CD4-positive, alpha-beta T cell treated with Interleukin-17A for 4 hours (primary cell): ENCODE results near the gene DHRS12.

Experiments used
- DNase-seq: peaks from one replicate; pipeline ENCODE4 v3.0.0-alpha.2; 2020; ENCODE audit warnings: mixed read lengths

DHRS12 gene

GRCh38 chr13:51806566-51806965 lies 2.6 kb upstream of the DHRS12 start:
- no peak for DNase-seq

- no peak for DNase-seq
Observed at GRCh38 chr13:51805925-51806324, 2.0 kb upstream of the DHRS12 start.

DNA sequence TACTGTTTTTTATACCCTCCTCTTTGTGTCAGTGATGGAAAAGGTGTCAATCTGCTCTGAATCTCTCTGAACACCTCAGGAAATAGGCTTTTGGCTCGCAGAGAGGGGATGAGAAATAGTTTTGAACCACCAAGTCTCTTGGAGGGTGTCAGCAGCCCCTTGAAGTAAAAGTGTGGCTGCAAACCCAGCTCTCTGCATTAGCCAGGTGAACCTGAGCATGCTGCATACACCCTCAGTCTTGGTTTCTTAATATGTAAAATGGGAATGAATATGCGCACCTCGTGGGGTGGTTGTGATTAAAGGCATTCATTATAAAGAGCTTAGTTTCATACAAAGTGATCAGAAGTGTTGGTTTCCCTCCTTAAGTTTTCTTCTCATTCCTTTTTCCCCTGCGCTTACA lies 1.4 kb upstream of the DHRS12 start:
- no peak for DNase-seq

DNA sequence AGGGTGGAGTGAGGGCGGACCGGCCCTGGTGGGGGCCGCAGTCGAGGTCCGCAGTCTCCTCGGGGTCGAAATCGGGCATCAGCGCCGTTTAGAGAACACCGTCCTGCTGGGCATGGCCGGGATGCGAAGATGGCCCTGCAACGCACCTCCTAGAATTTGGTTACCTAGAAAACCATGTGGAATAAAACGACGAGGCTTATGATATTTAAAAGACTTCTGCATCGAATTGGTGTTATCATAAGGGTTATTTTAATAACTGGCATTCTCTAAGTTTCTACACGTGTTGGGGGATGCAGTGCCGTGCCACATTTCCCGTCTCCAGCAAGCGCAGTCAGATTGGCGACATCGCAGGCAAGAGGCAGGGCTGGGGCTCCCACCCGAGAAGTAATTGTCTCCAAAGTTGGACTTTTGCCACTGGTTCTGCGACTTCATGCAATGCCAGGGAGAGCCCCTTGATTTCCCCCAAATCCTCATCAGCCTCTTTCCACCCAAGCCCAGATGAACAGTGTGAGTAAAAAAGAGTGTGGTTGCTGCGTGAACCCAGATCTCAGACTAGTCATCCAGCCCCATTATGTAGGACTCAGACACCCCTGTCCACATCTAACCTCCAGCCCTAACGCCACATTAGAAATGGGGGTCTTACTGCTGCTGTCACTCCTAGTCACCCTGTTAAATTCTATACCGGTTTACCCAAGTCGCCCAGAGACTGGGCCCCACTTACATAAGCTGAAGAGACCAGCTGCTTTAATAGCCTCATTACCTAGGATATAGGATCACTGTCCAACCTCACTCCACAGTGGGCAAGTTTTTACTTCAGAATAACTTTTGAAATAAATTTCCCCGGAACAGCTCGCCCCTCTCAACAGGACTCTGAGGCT lies 571 bp upstream of the DHRS12 start:
- peak; percentile 59 for DNase-seq

DNA sequence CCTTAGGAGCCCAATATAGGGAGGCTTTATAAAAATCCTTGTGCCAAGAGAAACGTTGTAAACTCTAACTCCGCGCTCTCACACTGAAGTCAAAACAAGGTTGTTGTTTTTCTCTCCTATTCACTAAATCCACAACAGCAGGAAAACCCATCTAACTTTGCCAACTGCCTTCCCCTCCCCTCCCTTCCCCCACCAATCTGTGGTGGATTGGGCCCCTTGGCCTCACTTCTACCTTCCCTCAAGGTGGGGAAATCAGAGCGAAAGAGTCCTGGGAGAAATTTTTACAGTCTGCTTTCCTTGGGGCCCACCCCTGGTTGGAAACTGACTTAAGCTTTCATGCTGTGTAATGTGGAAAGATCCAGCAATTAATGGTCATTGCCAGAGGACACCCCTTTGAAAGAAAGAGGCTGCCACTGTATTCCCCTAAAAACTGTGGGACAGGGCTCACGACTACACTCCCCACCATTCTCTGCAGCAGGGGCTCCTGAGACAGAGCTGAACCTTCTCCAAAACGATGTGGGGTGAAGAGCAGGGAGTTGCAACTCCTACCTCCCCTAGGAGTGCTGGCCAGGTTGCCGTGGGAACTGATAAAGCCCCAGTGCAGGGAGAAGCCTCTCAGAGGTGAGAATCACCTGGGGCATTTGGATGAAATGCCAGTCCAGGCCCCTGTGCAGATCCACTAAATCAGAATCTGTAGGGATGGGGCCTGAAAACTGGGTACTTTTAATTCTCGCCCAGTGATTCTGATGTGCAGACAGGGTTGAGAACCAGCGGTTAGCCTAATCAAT lies 1.1 kb downstream of the DHRS12 start:
- no peak for DNase-seq

- DNase-seq: no peak
Observed at GRCh38 chr13:51801631-51802099, 2.3 kb downstream of the DHRS12 start.

DNA sequence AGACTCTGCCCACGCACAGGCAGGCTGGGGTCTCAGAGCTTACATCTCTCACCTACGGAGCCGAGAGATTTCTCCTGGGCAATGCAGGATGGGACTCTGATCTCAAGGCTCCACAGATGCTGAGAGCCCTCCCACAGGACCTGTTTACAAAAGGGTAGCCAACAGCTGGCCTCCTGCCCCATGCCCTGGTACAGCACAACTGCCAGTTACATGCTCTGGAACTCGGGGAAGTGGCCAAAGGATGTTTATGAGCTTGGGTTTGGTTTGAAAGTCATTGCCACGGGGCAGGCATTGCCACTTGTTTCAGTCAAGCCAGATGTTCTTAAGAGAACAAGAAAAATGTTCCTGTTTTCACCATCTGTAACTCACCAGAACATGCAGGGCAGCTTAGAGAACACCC lies 3.5 kb downstream of the DHRS12 start:
- no peak for DNase-seq

GRCh38 chr13:51799261-51799660 lies 4.7 kb downstream of the DHRS12 start:
- DNase-seq: no peak

GRCh38 chr13:51797664-51798488 lies 6.1 kb downstream of the DHRS12 start:
- DNase-seq: peak; percentile 71

DNA sequence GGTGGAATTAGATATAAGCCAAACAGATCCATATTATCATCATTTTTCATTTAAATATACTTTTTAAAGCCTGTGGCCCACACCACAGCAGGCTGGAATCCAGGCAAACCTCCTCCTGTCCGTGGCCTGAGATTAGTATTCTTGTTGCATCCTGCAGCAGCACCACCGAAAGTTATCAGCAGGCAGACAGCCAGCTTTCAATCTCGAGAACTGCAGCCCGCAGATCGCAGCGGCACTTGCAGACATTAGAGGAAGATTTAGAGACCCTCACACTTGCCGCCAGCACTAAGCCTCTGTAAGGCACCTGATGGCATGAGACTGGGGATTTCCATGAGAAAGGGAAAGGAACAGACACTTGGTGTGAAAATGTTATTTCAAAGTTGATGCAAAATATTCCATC lies 7.4 kb downstream of the DHRS12 start:
- DNase-seq: no peak

DNA sequence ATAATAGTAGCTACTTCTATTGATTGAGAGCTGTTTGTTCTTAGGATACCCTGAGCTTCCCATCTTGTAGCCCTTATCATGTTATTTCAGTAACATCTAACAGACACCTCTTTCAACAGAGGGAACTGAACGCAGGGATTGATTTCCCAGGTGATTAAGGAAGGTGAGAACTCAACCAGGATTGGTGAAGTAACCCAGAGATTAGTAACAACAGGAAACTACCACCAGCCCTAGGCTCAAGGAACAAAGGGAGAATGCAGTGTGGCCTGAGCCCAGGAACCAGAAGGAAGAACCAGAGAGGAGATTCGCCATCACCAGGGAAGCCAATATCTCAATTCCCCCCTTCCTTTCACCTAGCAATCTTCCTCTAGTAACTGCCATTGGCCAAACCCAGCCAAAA lies 8.5 kb downstream of the DHRS12 start:
- no peak for DNase-seq

- DNase-seq: no peak
Observed at GRCh38 chr13:51794964-51795363, 9.0 kb downstream of the DHRS12 start.

- DNase-seq: peak; percentile 31
Observed at GRCh38 chr13:51793570-51794271, 10.2 kb downstream of the DHRS12 start.

DNA sequence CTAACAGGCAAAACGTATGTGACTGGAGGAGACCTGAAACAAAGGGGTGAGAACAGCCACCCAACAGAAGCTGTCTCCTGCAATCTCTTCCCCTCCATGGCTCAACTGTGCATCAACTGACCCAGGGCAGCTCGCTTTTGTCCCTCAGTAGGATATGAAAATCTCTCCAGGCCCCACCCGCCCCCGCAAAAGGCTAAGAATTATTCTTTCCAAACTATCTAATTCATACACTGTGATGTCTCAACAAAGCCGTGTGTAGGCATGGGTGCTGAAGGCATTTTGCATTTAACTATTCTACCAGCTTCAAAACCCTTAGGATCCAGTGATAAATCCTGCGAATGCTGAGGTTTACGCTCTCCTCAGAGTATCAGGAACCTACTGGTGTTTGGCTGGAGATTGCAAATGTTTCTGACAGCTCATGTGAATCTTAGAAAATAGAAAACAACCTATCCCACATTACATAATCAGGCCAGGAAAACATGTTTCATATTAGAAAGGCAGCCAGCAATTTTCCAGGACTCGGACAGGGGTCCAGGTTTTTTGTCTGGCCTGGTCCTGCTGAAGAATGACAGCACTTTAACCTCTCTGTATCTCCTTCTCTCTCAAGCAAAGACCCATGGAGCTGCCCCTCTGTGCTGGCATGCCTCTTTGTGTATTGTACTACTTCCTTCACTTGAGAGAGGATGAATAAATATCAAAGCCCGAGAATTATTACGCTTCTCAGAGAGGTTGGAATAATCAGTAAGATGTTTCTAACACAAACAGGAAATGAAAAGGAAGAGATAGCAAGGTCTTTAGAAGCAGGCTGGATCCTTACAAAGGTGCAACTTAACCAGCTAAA lies 17.3 kb downstream of the DHRS12 start:
- no peak for DNase-seq

GRCh38 chr13:51785712-51786424 lies 18.1 kb downstream of the DHRS12 start:
- no peak for DNase-seq

- no peak for DNase-seq
Observed at GRCh38 chr13:51784097-51784496, 19.9 kb downstream of the DHRS12 start.

DNA sequence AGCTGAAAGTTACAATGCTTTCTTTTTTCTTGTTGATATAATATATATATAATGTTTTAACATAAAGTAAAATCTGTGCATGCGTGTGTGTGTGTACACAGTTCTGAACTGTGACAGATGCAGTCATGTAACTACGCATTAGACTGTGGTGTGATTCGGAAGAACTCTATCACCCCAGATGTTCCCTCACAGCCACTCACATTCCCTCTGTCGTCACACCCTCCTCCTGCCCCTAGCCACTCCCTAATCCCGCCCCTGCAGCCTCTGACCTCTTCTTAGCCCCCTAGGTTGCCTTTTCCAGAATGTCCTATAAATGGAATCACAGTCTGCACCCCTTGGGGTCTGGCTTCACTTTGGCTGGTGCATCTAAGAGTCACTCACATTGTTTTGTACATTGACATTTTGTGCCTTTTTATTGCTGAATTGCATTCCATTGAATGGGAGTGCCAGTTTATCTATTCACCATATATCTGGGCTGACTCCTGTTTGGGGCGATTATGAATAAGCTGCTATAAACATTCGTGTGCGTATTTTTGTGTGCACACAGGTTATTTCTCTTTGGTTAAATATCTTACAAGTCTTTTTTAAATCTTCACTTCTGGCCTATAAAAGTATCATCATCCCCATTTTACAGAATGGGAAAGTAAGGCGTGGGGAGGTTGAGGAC lies 20.4 kb downstream of the DHRS12 start:
- DNase-seq: no peak

DNA sequence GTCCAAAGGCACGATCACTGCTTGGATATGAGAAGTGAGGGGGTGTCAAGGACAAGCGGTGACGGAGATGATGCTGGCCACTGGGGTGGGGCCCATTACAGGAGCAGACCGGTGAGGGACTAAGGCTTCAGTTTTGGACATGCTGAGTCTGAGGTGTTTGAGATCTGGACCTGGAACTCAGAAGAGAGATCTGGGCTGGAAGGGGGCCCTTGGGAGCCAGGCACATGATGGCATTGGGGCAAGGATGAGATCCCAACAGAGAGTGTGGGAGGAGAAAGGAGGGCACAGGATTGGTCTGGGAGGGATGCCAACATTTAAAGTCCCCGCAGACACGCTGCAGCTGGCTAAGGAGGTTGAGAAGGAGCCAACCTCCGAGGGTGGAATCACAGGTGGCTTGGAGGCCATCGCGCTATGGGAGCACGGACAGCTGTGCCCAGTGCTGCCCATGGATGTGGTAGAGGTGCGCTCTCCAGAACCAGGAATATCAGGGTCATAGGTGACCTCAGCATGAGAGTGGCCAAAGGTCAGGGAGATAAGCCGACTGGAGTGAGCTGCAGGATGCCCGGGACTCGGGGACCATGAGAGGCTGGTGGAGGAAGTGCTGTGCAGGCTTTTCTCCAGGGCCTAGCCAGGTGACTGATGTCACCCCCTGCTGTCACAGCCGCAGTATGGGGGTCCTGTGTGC lies 21.8 kb downstream of the DHRS12 start:
- no peak for DNase-seq

- no peak for DNase-seq
Observed at GRCh38 chr13:51781246-51782022, 22.5 kb downstream of the DHRS12 start.
